Spleen (tissue), 7 donors: Measurements from ENCODE around the gene ACOXL.

ENCODE experiments used
- CTCF ChIP-seq, 11 experiments: fragments of 200-600 bp in 7 of 11; fragments of 450-650 bp in 4 of 11; sonication (generic) in 4 of 11; IDR thresholded peaks in 8 of 11; conservative IDR thresholded peaks in 3 of 11; 1 replicate in 7 of 11; 2 replicates in 4 of 11; pipeline versions ENCODE4 v1.4.0 to v1.8.0; 2016 to 2021; ENCODE audit warnings: antibody characterized with exemption in 11 of 11, inconsistent platforms in 4 of 11, mild to moderate bottlenecking in 1 of 11
- POLR2A ChIP-seq, 3 donors: fragments of 450-650 bp; IDR thresholded peaks; one replicate each; pipeline ENCODE4 v1.5.1; 2017; ENCODE audit warnings: antibody characterized with exemption in 3 of 3, mild to moderate bottlenecking in 1 of 3
- POLR2AphosphoS5 ChIP-seq, 3 donors: sonication (generic); formaldehyde crosslinking; IDR thresholded peaks; one replicate each; pipeline ENCODE4 v1.5.1; 2017; ENCODE audit warnings: antibody characterized with exemption in 3 of 3
- donor health status: DM: no; HTN: no; CAD: no; lungs with moderate emphysema.
- donor health status: DM: no; HTN: no; CAD: no.
- donor health status: DM: no; HTN: no; CAD: no.

GRCh38 chr2:110745048-110745447 is 12.7 kb downstream of the ACOXL start:
- TF ChIP-seq CTCF (IDR thresholded peaks at IDR 0.05 in 8 of 11, conservative IDR thresholded peaks at IDR 0.05 in 3 of 11) (no peak), POLR2AphosphoS5 (IDR thresholded peaks at IDR 0.05) (no peak), POLR2A (IDR thresholded peaks at IDR 0.05) (no peak)
